ENCODE measurements around the gene TMEM50B.
"Not testable (repeated sequence)": the region's sequence is repeated elsewhere in the genome, so short reads cannot be mapped to it uniquely, and the experiment has no call there.

TMEM50B gene

DNA sequence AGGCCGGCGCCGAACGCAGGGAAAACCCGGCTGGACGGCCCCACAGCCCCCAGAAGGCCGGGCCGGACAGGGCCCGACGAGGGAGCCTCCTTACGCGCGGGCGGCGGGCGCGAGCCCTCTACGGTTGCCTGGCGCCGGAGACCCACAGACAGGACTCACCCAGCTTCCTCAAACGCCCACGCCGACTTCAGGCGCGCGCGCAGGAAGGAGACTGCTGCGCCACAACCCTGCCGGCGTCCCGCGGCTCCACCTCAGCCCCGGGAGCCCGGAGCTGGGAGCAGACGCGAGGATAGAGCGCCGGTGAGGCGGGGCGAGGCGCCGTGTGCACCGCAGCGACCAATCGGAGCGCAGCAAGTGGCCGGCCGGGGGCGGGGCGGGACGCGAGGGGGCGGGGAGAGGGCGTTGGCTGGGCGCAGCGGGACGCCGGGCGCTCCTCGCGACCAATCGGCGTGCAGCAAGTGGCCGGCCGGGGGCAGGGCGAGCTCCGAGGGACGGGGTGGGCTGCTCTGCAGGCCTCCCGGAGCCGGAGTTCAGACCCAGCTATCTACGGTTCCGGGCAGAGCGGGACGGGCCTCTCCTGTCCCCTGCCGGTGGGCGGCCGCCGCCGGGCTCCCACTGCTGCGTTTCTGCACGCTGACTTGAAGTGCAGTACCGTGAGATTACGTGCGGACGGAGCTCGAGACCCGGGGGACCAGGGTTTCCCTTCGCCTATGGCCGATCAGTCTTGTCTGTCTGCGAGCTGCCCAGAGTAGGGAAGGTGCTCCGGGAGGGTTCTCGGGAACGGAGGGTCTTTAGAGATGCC, at the start of gene TMEM50B:
Gene TMEM50B, minus strand, starts transcription at position 296 of the 802 bp plus-strand sequence. CDS start 11,089 bp downstream, outside the sequence.
- peak; percentile 90 for DNase-seq

DNA sequence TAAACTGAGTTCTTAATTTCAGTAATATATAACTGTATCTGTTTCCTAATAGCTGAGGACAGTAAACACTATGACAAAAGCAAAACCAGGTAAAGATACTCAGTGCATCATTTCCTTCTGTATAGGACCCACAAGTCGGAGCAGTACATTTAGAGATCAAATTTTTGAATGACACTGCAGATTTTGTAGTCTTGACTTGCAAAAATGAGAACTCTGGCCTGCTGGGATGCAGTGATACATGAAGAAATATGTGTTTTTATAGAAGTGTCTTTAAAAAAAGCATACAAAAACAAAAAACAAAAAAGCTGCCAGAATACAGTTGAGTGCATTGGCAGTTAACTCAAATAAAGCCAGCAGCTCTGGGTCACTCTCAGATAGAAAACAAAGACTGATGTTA, 43.2 kb upstream of the TMEM50B start:
- DNase-seq = no peak

DNA sequence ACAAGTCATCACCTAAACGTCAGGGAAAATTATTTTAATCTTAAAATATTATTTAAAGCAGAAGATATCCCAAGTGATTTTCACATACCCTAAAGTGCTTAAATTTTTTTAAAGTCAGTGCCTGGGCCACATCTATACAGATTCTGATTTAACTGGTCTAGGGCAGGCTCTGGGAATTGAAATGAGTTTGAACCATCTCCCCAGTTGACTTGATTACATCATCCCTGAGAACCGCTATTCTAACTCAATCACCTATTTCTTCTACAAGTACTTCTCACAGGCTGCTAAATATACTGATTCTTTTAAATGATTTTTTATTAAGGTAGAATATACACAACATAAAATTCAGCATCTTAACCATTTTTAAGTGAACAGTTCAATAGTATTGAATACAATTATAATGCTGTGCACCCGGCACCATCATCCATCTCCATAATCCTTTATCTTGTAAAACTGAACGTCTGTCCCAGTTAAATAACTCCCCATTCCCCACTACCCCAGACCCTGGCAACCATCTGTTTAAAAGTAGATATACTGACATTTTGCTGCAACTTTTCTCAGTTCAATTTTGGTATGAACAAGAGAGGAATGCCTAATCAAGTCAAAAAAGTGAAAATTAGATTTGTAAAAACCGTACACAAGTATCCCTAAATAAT, 42.7 kb upstream of the TMEM50B start:
- no peak for DNase-seq

DNA sequence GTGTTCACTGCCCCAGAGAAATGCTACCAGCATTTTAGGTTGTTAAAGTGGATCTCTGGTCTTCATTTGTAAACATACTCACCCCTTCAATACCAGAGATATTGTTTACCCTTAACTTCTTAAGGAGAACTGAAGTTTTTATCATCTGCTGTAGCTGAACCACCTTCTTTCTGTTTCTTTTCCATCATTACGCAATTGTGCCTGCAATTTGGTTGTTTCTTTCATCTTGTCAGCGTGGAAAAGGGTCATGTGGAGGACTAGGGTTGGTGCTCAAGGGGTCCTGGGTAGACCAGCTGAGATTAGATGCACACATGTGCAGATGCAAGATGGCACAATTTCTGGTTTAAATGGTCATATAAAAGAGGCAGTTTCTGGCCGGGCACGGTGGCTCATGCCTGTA, 39.1 kb upstream of the TMEM50B start:
- DNase-seq = no peak

DNA sequence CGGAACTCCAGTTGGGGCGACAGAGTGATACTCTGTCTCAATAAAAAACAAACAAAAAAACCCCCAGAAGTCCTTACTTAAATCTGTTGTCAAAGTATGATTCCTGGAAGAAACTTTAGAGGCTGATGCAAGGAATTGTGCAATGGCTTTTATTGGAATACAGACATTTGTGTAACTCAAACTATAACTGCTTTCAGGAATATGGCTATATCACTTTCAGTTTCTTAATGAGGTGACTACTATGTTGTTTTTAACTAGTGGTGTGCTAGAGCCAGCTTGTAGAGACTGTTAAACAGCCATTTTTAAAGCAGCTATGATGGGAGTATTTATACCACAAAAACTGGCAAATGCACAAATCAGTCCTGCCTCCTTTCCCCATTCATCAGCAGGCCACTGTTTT, 34.5 kb upstream of the TMEM50B start:
- DNase-seq = no peak

DNA sequence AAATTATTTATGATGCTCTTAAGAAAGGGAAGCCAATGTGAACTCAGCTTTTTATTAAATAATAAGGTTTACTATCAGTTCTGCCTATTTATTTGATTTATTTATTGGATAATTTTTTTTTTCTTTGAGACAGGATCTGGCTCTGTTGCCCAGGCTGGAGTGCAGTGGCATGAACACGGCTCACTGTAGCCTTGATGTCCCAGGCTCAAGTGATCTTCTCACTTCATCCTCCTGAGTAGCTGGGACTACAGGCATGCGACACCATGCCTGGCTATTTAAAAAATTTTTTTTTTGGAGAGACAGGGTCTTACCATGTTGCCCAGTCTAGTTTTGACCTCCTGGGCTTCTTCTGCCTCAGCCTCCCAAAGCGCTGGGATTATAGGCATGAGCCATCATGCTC, 32.7 kb upstream of the TMEM50B start:
- no peak for DNase-seq

DNA sequence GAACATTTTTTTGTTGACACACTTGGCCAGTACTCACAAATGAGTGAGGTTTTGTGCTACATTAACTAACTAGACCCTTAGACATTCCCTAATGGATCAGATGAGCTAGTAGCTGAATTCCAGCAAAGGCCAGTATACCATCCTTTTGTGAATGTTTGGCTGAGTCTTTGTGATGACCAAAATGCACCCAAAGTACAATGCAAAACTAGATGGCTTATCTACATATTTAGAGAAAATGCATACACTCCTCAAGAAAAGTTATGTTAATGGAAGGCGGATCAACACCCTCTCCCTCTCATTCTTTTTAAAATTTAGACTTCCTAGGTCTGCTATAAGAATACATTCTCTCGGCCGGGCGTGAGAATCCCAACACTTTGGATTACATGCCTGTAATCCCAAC, 31.9 kb upstream of the TMEM50B start:
- no peak for DNase-seq

DNA sequence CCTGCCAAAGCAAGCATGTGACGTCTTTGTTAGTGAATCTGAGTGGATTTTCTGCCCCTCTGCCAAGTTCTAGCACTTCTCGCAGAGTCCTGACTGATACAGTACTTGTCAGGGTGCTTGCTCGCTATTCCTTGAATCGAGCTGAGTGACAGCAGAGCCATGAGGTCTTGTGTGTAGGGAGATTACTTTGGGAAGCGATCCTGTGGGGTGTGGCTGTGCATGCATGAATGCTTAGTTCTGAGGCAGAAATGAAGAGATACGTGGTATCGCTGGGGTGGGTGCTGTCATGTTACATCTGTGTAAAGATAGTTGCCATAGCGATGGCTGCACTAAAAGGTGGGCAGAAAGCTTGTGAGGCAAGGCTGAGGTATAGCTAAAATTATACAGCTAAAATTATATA, 31.1 kb upstream of the TMEM50B start:
- no peak for DNase-seq

DNA sequence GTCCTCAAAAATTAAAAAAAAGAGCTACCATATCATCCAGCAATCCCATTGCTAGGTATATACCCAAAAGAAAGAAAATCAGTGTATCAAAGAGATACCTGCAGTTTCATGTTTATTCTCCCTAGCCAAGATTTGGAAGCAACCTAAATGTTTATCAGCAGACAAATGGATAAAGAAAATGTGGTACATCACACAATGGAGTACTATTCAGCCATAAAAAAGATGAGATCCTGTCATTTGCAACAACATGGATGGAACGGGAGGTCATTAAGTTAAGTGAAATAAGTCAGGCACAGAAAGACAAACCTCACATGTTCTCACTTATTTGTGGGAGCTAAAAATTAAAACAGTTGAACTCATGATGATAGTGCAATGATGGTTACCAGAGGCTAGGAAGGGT, 27.2 kb upstream of the TMEM50B start:
- not testable (repeated sequence) for DNase-seq

DNA sequence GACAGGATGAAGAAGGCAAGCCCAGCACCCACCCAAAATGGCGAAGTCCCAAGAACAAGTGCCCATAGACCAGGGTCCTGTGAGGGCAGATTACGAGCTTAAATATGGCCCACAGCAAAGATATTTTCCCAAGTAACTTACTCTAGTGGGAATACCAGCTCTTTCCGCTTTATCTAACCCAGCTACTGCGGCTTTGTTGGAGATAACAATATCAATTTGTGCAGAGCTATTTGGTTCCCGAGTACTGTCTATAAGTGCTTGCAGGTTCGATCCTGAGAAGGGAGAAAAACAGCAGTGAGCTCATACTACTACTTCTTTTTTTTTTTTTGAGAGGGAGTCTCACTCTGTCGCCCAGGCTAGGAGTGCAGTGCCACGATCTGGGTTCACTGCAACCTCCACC, 26.1 kb upstream of the TMEM50B start:
- DNase-seq = no peak

DNA sequence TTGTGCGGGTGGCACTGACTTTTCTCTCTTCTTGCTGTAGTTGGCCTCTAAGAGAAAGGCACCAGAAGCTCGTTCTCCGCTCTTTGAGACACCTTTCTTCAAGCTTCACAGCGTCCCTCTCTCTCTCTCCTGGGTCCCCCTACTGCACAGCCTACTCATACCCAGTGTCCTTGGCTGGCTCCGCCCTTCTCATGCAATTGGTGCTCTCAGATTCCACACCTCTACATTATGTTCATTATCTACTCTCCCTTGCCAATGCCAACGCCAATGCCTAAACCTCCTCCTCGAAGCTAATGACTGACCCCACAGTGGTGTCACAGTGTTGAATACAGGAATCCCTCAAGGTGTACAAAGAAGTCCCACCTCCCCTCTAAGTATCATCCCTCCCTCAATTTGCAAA, 16.6 kb upstream of the TMEM50B start:
- DNase-seq = no peak

DNA sequence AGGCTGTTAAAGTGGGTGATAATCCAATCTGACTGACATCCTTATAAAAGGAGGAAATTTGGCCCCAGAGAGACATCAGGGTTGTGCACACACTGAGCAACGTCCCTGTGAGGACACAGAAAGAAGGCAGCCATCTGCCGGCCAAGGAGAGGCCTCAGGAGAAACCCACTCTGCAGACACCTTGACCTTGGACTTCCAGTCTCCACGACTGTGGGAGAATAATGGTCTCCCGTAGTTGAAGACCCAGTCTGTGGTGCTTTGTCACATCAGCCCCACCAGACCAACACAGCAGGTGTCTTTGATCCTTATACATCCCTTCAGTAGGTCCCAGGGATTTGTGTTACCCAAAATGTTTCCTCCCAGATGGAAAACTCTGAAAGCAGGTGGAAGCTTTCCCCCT, 16.0 kb upstream of the TMEM50B start:
- no peak for DNase-seq

DNA sequence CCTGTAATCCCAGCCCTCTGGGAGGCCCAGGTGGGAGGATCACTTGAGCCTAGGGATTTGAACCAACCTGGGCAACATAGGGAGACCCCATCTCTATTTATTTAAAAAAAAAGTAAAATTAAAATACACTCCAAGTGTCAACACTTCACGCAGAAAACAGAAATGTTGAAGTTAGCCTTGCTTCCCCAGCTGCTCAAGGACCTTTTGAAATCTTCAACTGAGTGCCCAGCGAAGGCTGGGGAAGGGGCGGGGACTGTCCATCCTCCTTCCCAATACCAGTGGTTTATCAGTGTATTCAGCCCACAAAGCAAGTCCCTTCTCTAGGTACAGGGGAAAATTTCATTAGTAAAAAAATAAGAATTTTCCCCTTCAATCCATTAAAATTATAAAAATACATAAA, 14.0 kb upstream of the TMEM50B start:
- DNase-seq = no peak

DNA sequence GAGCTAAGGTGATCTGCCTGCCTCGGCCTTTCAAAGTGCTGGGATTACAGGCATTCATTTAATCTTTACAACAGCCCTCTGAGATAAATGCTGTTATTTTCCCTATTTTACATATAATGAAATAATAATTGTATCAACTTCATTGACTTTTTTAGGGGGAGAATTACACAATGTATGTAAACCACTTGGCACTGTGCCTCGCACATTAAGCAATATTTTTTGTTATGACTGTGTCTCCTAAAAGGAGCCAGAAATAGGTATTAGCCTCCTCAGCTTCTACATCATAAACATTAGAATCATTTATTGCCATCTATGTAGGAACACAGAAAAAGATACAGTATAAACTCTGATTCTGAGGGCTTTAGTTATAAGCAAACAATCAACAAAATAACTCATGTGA, 12.8 kb upstream of the TMEM50B start:
- no peak for DNase-seq

DNA sequence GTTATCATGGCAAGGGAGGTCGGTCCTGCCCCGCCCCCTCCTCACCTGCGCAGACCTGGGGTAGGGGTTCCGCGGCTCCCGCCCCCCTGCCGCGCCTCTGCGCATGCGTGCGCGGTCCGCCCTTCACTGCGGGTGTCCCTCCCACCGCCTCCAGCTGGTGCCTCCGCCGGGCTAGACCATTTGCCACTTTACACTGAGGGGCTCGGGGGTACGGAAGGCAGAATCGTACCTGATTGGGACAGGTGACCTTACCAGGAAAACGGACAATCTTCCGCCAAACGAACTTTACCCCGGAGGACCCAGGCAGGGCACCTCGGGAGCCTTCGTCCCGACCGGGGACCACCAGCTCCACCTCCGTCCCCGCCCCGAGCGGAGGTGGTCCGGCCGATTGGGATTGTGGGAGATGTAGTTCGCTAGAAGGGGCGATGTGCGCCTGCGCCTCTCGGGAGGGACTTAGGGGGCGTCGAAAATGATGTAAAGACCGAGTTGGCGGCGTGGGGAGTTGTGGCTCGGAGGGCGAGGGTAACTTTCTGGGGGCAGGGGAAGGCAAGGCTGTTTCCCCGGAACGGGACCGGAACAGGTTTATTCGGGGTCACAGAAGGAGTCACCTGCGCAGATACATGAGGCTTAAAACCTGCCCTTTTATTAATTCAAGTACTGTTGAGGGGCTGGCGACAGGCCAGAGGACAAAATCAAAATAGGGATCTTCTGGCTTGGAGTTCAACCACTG, 11.8 kb upstream of the TMEM50B start, which contains the start of gene DNAJC28:
Gene DNAJC28, minus strand, starts transcription at position 344 of the 730 bp plus-strand sequence. CDS start 2,323 bp downstream, outside the sequence.
- DNase-seq = peak; percentile 78

DNA sequence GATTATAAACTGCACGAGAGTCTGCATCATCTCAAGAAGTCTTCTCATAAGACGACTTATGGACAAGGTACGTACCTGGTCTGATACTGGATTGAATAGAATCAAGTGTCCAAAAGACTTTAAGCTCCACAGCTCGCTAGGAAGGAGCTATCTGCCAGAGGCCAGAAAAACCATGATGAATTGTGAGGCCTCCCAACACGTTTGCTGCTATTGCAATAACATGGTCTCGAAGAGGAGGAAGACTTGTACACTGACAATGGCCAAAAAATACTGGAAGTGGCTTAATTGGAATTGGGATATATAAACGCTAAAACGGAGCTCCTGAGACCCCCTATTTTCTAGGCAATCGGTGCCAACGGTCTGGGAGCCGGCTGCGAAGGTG, 11.2 kb upstream of the TMEM50B start:
- DNase-seq = no peak

DNA sequence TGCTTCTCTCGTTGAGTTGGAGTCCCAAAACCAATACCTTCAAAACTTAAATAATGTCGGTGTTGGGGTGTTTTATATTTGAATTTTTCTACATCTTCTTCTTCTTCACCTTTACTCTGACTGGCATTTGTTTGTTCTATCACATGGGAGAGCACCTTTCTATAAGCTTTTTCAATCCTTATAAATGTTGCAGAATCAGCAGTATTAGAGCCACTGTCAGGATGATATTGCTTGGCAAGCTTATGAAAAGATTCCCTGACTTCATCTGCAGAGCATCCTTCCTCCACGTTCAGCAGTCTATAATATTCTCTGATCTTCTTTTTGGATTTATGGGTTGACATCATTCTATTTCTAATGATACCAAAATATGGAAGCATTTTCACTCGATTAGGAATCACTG, 9.2 kb upstream of the TMEM50B start:
- DNase-seq = no peak

DNA sequence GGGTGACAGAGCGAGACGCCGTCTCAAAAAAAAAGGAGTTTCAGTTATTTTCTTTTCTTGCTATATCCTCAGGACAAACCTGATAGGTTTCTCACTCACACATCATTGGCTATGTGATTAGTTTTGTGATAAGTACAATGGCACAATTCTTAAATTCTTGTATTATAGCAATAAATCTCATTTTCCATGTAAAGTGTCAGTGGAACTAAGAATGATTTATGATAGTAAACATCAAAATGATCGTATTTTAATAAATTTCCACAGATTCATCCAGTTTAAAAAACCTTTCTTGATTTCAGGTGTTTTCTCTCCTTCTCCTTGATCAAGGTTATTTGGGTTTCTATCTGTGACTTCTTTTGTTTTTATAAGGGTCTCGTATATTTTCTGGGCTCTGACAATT, 8.2 kb upstream of the TMEM50B start:
- DNase-seq = no peak

DNA sequence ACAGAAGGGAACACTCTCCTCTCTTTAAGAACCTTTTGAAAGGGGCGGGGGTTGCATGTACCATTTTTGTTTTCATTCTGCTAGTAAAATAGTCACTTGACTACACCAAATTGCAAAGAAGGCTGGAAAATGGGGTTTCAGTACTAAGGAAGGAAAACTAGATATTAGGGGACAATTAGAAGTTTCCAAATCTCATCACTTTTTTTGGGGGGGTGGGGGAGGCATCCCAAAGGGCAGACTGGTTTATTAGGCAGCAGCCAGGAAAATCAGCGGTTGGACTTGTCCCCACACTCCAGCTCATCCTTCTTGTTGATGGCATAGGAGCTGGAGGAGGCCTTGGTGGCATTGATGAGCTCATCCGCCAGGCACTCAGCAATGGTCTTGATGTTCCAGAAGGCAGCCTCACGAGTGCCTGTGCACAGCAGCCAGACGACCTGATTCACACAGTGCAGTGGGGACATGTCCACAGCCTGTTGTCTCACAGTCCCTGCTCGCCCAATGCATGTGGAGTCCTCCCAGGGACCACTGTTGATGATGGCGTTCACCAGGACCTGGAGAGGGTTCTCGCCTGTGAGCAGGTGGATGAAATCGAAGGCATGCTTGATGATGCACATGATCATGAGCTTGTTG, 1.7 kb upstream of the TMEM50B start:
- no peak for DNase-seq

DNA sequence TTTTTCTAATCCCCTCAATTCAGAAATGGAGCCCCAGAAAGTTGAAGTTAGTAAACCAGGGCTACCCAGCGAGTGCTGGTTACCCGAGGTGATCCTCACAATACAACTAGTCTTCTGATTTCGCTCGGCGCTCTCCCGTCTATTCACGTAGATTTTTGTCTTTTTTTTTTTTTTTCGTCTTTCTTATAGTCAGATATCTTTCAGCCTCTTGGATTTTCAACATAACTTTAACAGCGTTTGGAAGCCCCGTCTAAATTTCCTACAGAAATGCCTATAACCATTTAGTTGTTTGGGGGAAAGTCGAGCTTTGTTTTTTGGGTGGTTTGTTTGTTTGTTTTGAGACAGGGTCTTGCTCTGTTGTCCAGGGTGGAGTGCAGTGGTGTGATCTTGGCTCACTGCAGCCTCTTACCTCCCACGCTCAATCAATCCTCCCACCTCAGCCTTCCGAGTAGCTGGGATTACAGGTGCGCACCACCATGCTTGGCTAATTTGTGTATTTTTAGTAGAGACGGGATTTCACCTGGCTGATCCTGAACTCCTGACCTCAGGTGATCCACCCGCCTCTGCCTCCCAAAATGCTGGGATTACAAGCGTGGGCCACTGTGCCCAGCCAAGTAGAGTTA, 818 bp upstream of the TMEM50B start:
- no peak for DNase-seq

DNA sequence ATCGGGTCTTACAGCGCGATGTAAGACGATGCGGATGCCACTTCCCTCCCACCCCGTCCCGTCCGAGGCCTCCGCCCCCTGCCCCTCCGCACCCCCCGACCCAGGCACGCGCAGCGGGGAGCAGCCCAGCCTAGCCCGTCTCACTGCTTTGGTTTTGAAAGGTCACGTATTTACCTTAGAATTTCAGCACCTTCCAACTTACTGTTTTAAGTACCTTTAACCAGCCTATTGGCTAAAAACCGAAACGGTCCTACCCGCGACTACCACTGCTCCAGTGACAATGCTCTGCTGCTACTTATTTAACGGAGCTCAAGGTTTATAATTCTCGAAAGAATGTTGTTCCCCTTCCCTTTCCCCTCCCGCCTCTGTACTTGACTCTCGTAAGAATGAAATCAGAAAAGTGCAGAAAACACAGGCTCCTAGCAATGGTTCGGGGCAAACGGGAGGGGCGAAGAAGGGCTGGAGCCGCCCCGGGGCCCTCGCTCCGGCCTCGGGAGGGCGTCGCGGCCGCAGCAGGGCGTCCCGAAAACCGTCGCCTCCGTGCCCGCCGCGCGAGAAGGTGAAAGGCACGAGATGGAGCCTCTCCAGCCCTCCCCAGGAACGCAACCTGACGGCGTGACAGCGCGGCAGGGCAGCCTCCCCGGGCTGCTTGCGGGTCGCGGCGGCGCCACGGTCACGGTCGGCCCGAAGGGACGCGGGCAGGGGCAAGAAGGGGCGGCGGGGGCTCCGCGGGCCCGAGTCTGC, 667 bp downstream of the TMEM50B start:
- peak; percentile 8 for DNase-seq

DNA sequence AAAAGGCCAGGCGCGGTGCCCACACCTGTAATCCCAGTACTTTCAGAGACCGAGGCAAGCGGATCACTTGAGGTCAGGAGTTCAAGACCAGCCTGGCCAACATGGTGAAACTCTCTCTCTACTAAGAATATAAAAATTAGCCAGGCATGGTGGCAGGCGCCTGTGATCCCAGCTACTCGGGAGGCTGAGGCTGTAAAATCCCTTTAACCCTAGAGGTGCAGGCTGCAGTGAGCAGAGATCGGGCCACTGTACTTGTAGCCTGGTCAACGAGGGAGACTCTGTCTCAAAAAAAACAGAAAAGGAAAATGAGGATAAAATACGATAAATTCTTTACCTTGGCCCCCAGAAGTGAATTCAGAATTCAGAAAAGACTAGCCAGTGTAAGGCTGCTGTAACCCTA, 1.6 kb downstream of the TMEM50B start:
- DNase-seq = no peak

Data from NCI-H2107 (cell line).